ENCODE results near the gene KMT5B.

GRCh38 chr11:68159665-68160064 lies 53.4 kb downstream of the KMT5B start:
- TF ChIP-seq CTCF (conservative IDR thresholded peaks at IDR 0.05; ENCODE audit: low read depth in 2 of 2) (no peak), ZNF114 (CRISPR knock-in tag; IDR thresholded peaks at IDR 0.05) (no peak), ZNF331 (CRISPR knock-in tag; IDR thresholded peaks at IDR 0.05; ENCODE audit: low read depth) (no peak)
